Panc1 (cell line): ENCODE results near the gene MIS18A.

Experiments used
- CTCF ChIP-seq: fragments of 450-650 bp; IDR thresholded peaks from 2 replicates; pipeline ENCODE4 v1.5.1; 2017; ENCODE audit warnings: mild to moderate bottlenecking
- POLR2AphosphoS5 ChIP-seq: IDR thresholded peaks from 2 replicates; pipeline ENCODE4 v1.6.1; 2012; ENCODE audit warnings: mild to moderate bottlenecking, low read depth, low read length, moderate library complexity
- REST ChIP-seq, 2 experiments: IDR thresholded peaks; 2 replicates each; pipeline ENCODE4 v1.6.1; 2011 to 2012; ENCODE audit warnings: low read depth in 2 of 2, control low read depth in 1 of 2, low read length in 1 of 2, mild to moderate bottlenecking in 1 of 2, moderate library complexity in 1 of 2; ENCODE audit not compliant: insufficient read depth in 1 of 2
- SIN3A ChIP-seq: IDR thresholded peaks from 2 replicates; pipeline ENCODE4 v1.6.1; 2012; ENCODE audit warnings: low read depth, mild to moderate bottlenecking, low read length, moderate library complexity, borderline replicate concordance; ENCODE audit not compliant: insufficient read depth
- TCF7L2 ChIP-seq: IDR thresholded peaks from 2 replicates; pipeline ENCODE4 v1.6.1; 2011; ENCODE audit warnings: mild to moderate bottlenecking, low read depth, low read length, inconsistent platforms

GRCh38 chr21:32246571-32247140, 32.2 kb downstream of the MIS18A start:
- TF ChIP-seq CTCF (no peak), SIN3A (no peak), REST (IDR thresholded peaks at IDR 0.05; ENCODE audit: insufficient read depth in 1 of 2, low read depth in 2 of 2, low read length in 1 of 2) (no peak), TCF7L2 (no peak), POLR2AphosphoS5 (no peak)
